Activated T-helper 2 cell treated with anti-CD3 and anti-CD28 coated beads, Interferon-gamma antibody, Interleukin-2, Interleukin-4, amounts not matched to agents 10 μg/mL and 5 μg/mL and 100 μg/mL, durations not matched to agents 14 hours and 24 hours and 36 hours (primary cell): Measurements from ENCODE around the gene KCNK10. TPM values are rescaled to one million over a fixed set of nuclear protein-coding genes. Genes with fewer than 3 reads are reported as not detected.

Experiments used
- DNase-seq: peaks from one replicate; pipeline ENCODE4 v3.0.0; 2021; ENCODE audit warnings: low spot score
- H3K27ac Mint-ChIP-seq: one replicate; pipeline ENCODE4 v1.8.0; 2021; ENCODE audit warnings: mixed read lengths
- H3K27me3 Mint-ChIP-seq: one replicate; pipeline ENCODE4 v1.8.0; 2021; ENCODE audit warnings: low read depth, mixed read lengths
- H3K36me3 Mint-ChIP-seq: one replicate; pipeline ENCODE4 v1.8.0; 2021; ENCODE audit warnings: low read depth, mixed read lengths
- H3K4me1 Mint-ChIP-seq: one replicate; pipeline ENCODE4 v1.8.0; 2021; ENCODE audit warnings: low read depth, mixed read lengths
- H3K4me3 Mint-ChIP-seq: one replicate; pipeline ENCODE4 v1.8.0; 2021; ENCODE audit warnings: low read depth, mild to moderate bottlenecking, moderate library complexity, mixed read lengths
- H3K9me3 Mint-ChIP-seq: one replicate; pipeline ENCODE4 v1.8.0; 2021; ENCODE audit warnings: mixed read lengths
- intact Hi-C: fragments of 100-400 bp; cut with micrococcal nuclease; formaldehyde crosslinking; loops from one replicate; pipeline ENCODE4 v1.15.1; 2023
- total RNA-seq: library from RNA; stranded (reverse); gene quantifications from 2 replicates; pipeline ENCODE4 v1.2.3, GENCODE V29; 2022

KCNK10 gene
- total RNA-seq, 1 donor from 2014 or later, result not detected

DNA sequence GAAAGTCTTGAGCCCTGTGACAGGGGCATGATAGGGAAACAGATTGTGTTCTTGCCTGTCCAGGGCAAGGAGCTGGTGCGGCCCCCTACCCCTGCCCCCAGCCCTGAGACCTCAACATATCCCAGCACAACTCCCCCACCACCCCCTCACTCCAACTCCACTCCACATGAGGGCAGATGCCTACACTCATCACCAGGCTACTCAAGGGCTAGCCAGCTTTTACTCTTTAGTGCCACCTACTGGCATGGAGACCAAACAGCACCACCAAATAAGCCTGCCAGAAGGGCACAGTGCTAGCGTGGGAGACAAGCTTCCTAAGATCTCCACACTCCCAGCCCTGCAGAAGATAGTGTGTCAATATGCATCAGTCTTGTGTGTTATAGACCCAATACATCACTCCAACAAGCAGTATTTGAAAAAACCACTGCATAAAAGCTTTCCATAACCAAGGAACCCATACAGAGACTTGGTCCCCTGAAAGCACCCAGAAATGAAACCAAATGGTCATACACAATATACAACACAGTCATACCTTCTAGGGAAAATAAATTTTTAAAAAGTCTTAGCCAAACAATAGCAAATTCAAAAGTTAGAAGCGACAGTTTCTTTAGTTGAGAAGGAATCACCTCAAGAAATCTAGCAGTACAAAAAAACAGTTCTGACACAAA is 154.4 kb downstream of the KCNK10 start:
- Mint-ChIP-seq H3K27ac (no peak overlapping the region), H3K36me3 (no peaks in the 10 kb centered on the region), H3K27me3 (peaks cover 34% of the 10 kb centered on the region), H3K4me1 (peaks cover 30% of the 10 kb centered on the region), H3K4me3 (no peak overlapping the region), H3K9me3 (peaks cover 13% of the 10 kb centered on the region)
- DNase-seq, result peak; percentile 37
- intact Hi-C loops, result loop anchor here (1.0 kb wide), 2 partner anchors 155 to 223 kb away; no protein-coding TSS in a partner anchor

DNA sequence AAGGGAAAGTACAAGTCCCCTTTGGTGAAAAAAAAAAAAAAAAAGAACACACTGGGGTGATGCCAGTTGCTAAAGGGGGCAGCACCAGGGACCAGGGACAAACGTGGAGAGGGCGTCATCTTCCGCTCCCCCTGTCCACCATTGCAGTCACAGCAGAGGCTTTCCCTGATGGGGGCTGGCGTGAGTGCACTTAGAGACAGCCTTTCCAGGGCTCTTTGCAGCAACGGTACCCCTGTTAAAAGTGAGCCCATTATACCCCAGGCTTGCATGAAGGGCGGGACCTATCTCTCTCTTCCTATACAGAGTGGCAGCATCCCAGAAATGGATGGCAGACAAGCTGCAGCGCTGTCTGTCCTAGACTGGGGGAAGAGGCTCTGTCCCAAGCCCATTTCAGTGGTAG is 155.0 kb downstream of the KCNK10 start:
- Mint-ChIP-seq H3K4me1 (peaks cover 33% of the 10 kb centered on the region), H3K27ac (no peak overlapping the region), H3K4me3 (no peak overlapping the region), H3K27me3 (peaks cover 31% of the 10 kb centered on the region), H3K9me3 (peaks cover 13% of the 10 kb centered on the region), H3K36me3 (no peaks in the 10 kb centered on the region)
- no peak for DNase-seq
- intact Hi-C loops, result loop anchor here (1.0 kb wide), 2 partner anchors 155 to 223 kb away; no protein-coding TSS in a partner anchor

DNA sequence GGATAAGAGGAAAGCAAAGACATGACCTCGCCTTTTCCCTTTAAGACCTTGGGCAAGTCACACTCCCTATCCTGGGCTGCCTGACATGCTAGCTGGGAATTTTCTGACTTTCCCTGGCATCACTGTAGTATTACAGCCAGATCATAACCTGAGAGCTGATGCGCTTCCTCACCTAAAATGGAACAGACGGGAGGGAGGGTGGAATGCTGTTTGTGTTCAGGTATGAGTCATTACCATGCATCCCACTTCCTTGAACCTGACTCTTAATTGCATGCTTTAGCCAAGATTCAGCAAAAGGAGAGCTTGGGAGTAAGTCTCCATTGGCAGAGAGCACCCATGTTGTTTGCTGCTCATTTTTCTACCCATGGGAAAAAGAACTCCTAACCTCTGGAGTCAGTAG is 156.5 kb downstream of the KCNK10 start:
- no peak for DNase-seq
- intact Hi-C loops, result no loop called here
- Mint-ChIP-seq H3K27me3 (peaks cover 18% of the 10 kb centered on the region), H3K4me3 (no peak overlapping the region), H3K9me3 (peaks cover 13% of the 10 kb centered on the region), H3K27ac (no peak overlapping the region), H3K4me1 (peaks cover 30% of the 10 kb centered on the region), H3K36me3 (no peaks in the 10 kb centered on the region)

DNA sequence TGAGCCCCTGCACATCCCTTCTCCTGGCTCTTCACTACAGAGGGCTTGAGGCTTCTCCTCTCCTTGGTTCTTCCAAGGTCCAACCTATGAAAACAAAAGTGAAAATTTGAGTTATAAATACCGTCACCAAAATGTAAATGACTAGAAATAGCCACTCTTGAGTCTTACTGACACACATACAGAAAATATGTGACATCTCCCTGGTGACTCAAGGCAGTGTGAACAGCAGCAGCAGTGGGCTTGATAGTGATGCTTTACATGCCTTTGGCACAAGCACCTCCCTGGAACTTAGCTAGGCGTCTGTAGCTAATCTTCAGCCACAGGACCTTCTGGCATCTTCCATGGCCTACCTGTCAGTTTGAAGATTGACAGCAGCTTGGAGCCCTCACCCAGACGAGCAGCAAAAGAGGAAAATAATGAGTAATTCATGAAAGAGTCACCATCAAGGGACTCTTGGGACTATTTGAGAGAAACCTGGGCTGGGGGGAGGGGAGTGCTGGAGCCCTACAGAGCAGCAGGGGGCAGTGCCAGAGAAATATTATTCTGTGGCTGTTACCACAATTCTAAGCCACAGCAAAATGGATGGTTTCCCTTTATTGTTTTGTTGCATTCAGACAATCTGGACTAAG is 158.0 kb downstream of the KCNK10 start:
- H3K27me3 Mint-ChIP-seq, result peaks cover 12% of the 10 kb centered on the region
- intact Hi-C loops, result no loop called here
- no peak overlapping the region for H3K4me3 Mint-ChIP-seq
- H3K4me1 Mint-ChIP-seq, result peaks cover 30% of the 10 kb centered on the region
- DNase-seq, result no peak
- peaks cover 13% of the 10 kb centered on the region for H3K9me3 Mint-ChIP-seq
- H3K27ac Mint-ChIP-seq, result no peak overlapping the region
- H3K36me3 Mint-ChIP-seq, result no peaks in the 10 kb centered on the region

GRCh38 chr14:88163731-88164255 is 159.3 kb downstream of the KCNK10 start:
- Mint-ChIP-seq H3K4me1 (peaks cover 28% of the 10 kb centered on the region), H3K27me3 (peaks cover 16% of the 10 kb centered on the region), H3K27ac (no peak overlapping the region), H3K4me3 (no peak overlapping the region), H3K9me3 (peaks cover 1% of the 10 kb centered on the region), H3K36me3 (no peaks in the 10 kb centered on the region)
- DNase-seq, result no peak
- intact Hi-C loops, result no loop called here

GRCh38 chr14:88156127-88156526 is 166.9 kb downstream of the KCNK10 start:
- Mint-ChIP-seq H3K27me3 (peaks cover 29% of the 10 kb centered on the region), H3K4me3 (no peak overlapping the region), H3K27ac (no peak overlapping the region), H3K4me1 (no peaks in the 10 kb centered on the region), H3K36me3 (no peaks in the 10 kb centered on the region), H3K9me3 (no peaks in the 10 kb centered on the region)
- DNase-seq, result no peak
- intact Hi-C loops, result no loop called here

GRCh38 chr14:88154926-88155325 is 168.1 kb downstream of the KCNK10 start:
- H3K4me3 Mint-ChIP-seq, result no peak overlapping the region
- H3K36me3 Mint-ChIP-seq, result no peaks in the 10 kb centered on the region
- intact Hi-C loops, result no loop called here
- H3K27me3 Mint-ChIP-seq, result peaks cover 25% of the 10 kb centered on the region
- no peak overlapping the region for H3K27ac Mint-ChIP-seq
- no peak for DNase-seq
- H3K4me1 Mint-ChIP-seq, result no peaks in the 10 kb centered on the region
- no peaks in the 10 kb centered on the region for H3K9me3 Mint-ChIP-seq

GRCh38 chr14:88154321-88154720 is 168.7 kb downstream of the KCNK10 start:
- Mint-ChIP-seq H3K27me3 (peaks cover 22% of the 10 kb centered on the region), H3K4me3 (no peak overlapping the region), H3K4me1 (no peaks in the 10 kb centered on the region), H3K9me3 (no peaks in the 10 kb centered on the region), H3K27ac (no peak overlapping the region), H3K36me3 (no peaks in the 10 kb centered on the region)
- no peak for DNase-seq
- intact Hi-C loops, result no loop called here

- intact Hi-C loops, result no loop called here
Measured at GRCh38 chr14:88146881-88147649, 176.0 kb downstream of the KCNK10 start.

DNA sequence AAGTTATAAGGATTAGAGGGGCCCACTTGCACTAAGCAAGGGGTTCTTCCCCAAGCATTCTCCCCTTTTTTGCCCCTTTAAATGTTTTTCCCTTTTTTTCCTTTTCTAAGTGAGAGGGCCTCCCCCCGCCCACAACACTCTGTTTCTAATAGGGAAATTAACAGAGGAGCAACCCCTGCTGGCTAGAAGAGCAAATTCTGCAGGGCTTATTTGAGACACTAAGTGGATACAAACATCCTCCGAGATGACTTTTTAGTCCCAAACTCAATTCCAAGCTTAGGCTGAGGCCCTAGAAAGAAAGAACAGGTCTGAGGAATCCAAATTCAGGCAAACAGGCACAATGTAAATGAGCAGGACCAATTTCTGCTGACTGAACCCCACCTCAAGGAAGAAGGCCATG is 179.3 kb downstream of the KCNK10 start:
- no peak overlapping the region for H3K27ac Mint-ChIP-seq
- intact Hi-C loops, result no loop called here
- H3K36me3 Mint-ChIP-seq, result no peaks in the 10 kb centered on the region
- no peak overlapping the region for H3K4me3 Mint-ChIP-seq
- no peaks in the 10 kb centered on the region for H3K9me3 Mint-ChIP-seq
- peaks cover 5% of the 10 kb centered on the region for H3K27me3 Mint-ChIP-seq
- no peak for DNase-seq
- no peaks in the 10 kb centered on the region for H3K4me1 Mint-ChIP-seq

More at GRCh38 chr14:88146881-88147649, 176.0 kb downstream of the KCNK10 start:
- no peak overlapping the region for H3K27ac Mint-ChIP-seq
- H3K36me3 Mint-ChIP-seq, result no peaks in the 10 kb centered on the region
- peaks cover 17% of the 10 kb centered on the region for H3K27me3 Mint-ChIP-seq
- H3K9me3 Mint-ChIP-seq, result no peaks in the 10 kb centered on the region
- DNase-seq, result no peak
- H3K4me3 Mint-ChIP-seq, result no peak overlapping the region
- H3K4me1 Mint-ChIP-seq, result no peaks in the 10 kb centered on the region

DNA sequence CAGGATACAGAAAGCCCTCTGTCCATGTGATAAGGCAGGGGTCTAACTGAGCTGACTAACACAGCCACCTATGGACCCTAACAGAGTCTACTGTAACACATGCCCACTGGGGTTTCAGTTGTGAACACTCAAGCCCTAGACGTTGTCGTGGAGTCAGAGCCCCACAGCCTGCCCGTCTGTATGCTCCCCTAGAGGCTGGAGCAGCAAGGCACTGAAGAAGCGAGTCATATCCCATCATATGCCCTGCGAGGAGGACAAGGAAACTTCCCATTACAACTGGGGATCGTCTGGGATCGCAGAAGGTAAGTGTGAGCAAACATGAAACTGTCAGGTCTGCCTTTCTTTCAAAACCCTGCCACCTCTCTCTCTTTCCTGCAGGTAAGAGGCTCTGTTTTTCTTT is 180.1 kb downstream of the KCNK10 start:
- no peak for DNase-seq
- Mint-ChIP-seq H3K27ac (no peak overlapping the region), H3K4me3 (no peak overlapping the region), H3K9me3 (no peaks in the 10 kb centered on the region), H3K36me3 (no peaks in the 10 kb centered on the region), H3K4me1 (no peaks in the 10 kb centered on the region), H3K27me3 (peaks cover 2% of the 10 kb centered on the region)
- intact Hi-C loops, result no loop called here

- Mint-ChIP-seq H3K27ac (no peak overlapping the region), H3K27me3 (peaks cover 2% of the 10 kb centered on the region), H3K36me3 (no peaks in the 10 kb centered on the region), H3K4me1 (no peaks in the 10 kb centered on the region), H3K4me3 (no peak overlapping the region), H3K9me3 (no peaks in the 10 kb centered on the region)
- DNase-seq, result no peak
- intact Hi-C loops, result no loop called here
Measured at GRCh38 chr14:88140874-88141273, 182.2 kb downstream of the KCNK10 start.

GRCh38 chr14:88137327-88137726 is 185.7 kb downstream of the KCNK10 start:
- H3K9me3 Mint-ChIP-seq, result no peaks in the 10 kb centered on the region
- no peaks in the 10 kb centered on the region for H3K4me1 Mint-ChIP-seq
- H3K4me3 Mint-ChIP-seq, result no peak overlapping the region

More at GRCh38 chr14:88137327-88137726, 185.7 kb downstream of the KCNK10 start:
- no peak for DNase-seq
- no peaks in the 10 kb centered on the region for H3K36me3 Mint-ChIP-seq
- H3K27me3 Mint-ChIP-seq, result peaks cover 2% of the 10 kb centered on the region
- H3K27ac Mint-ChIP-seq, result no peak overlapping the region
- intact Hi-C loops, result no loop called here
